DOHH2 (cell line): ENCODE results near the gene MIER3.

Experiments
- CTCF ChIP-seq: fragments of 200-600 bp; sonication (generic); IDR thresholded peaks from one replicate; pipeline ENCODE4 v1.5.1; 2014; ENCODE audit warnings: antibody characterized with exemption, mild to moderate bottlenecking, low read depth, low read length; ENCODE audit not compliant: poor library complexity, severe bottlenecking
- EZH2phosphoT487 ChIP-seq: fragments of 200-600 bp; sonication (generic); IDR thresholded peaks from 2 replicates; pipeline ENCODE4 v1.6.1; 2017; ENCODE audit warnings: borderline replicate concordance, mild to moderate bottlenecking, antibody characterized with exemption, low read length, moderate library complexity, mixed read lengths

GRCh38 chr5:56985936-56986625, 34.2 kb upstream of the MIER3 start:
- no peak for TF ChIP-seq CTCF
- TF ChIP-seq EZH2phosphoT487: no peak
